HG03460 (cell line): Measurements from ENCODE around the gene MAP2K2.
A peak's percentile ranks its signal among the peaks of the same experiment; 100 is the strongest.

Source experiments
- ATAC-seq: cut with Tn5 transposase; IDR thresholded peaks from one replicate; pipeline ENCODE4 v1.9.1; 2021; ENCODE audit not compliant: unreplicated experiment

MAP2K2 gene

DNA sequence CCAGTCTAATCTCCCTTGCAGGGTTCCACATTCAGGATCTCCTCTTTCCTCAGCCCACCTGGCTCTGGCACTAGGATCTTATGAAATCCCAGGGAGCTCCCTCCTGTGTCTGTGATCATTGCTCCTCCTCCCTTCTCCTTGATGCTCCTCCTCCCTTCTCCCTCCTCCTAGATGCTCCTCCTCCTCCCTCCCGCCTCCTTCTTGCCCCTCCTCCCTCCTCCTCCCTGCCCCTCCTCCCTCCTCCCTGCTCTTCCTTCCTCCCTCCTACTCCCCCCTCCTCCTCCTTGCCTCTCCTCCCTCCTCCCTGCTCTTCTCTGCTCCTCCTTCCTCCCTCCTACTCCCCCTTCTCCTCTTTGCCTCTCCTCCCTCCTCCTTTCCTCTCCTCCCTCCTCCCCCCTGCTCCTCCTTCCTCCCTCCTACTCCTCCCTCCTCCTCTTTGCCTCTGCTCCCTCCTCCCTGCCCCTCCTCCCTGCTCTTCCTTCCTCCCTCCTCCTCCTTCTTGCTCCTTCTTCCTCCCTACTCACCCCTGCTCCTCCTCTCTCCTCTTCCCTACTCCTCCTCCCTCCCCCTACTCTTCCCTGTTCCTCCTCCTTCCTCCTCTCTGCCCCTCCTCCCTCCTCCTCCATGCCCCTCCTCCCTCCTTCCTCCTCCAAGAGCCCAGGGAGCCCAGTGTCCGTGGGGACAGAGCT is 42.3 kb downstream of the MAP2K2 start:
- no peak for ATAC-seq

DNA sequence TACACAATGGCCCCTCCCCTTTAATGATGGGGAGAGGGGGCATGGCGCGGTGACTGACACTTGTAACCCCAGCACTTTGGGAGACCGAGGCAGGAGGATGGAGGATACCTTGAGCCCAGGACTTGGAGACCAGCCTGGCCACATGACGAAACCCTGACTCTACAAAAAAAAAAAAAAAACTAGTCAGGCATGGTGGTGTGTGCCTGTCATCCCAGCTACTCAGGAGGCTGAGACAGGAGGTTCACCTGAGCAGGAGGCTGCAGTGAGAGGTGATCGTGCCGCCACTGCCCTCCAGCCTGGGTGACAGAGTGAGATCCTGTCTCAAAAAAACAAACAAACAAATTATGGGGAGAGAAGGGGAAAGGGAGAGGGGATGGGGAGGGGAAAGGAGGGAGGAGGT is 43.4 kb downstream of the MAP2K2 start:
- no peak for ATAC-seq

DNA sequence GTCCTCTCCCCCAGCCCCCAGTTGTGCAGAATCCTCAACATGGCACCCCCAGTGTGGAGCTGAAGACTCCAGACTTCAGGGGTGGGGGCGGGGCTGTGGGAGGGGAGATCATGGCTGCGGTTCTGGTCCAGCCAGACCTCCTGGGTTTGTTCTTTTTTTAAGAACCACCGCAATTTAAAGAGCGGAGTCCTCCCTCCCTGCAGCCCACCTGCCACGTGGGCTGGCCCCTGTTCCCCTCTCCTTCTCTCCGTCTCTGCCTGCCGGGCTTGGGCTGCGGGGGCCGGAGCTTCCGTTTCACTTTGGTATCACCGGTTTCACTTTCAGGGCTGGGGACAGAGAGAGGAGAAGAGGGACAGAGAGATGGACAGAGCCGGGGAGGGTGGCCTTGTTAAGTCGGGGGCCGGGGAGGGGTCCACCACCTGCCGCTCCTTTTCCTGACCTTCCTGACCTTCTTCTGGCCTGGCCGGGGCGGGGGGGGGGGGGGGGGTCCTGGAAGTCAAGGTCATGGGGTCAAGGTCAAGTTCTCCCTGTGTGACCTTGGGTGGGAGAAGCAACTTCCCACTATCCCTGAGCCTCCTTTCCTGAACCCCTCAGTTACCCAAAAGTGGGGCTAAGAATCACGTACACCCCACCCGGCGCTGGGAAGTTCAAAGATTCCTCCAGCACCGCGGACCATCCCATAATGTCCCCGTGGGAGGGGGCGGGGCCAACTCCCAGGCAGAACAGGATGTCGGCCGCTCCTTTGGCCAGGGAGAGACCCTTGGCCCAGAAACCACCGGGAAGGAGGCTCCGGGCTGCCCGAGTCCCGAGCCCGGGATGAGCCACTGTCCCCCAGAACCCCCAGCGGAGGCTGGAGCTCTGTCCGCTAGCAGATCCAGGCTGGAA is 45.9 kb downstream of the MAP2K2 start:
- ATAC-seq, result no peak

DNA sequence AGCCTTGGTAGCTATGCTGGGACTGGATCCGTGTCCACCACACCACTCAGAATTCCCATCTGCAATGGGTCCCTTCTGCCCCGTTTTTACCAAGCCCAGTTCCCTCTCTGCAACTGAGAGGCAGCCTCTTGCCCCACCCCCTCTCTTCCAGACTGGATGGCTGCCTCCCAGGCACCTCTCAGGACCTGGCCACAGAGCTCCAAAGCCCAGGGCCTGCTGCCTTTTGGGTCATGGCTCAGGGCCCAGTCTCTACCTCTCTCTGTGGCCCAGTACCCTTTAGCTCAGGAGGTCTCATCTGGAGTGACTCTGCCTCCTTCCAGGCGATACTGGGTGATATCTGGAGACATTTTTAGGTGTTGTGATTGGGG is 46.9 kb downstream of the MAP2K2 start:
- no peak for ATAC-seq

DNA sequence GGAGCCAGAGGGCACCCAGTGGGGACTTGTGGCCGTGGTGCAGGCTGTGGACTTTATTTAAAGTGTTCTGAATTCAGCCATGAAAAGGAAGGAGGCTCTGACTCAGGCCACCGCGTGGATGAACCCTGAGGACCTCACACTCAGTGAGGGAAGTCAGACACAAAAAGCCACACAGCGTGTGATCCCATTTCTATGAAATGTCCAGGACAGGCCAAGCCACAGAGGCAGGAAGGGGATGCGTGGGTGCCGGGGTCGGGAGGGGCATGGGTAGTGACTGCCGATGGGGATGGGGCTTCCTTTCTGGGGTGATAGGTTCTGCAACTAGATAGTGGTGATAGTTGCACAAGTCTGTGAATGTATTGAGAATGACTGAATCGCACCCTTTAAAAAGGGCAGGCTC is 48.5 kb downstream of the MAP2K2 start:
- ATAC-seq, result no peak

DNA sequence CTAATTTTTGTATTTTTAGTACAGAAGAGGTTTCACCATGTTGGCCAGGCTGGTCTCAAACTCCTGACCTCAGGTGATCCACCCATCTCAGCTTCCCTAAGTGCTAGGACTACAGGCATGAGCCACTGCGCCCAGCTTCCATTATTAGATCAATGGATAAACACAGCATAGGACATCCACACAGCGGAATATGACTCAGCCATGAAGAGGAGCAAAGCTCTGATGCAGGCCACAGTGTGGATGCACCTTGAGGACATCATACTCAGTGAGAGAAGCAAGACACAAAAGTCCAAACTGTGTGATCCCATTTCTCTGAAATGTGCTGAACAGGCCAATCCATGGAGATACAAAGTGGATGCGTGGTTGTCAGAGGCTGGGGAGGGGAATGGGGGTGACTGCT is 52.3 kb downstream of the MAP2K2 start:
- ATAC-seq, result no peak

DNA sequence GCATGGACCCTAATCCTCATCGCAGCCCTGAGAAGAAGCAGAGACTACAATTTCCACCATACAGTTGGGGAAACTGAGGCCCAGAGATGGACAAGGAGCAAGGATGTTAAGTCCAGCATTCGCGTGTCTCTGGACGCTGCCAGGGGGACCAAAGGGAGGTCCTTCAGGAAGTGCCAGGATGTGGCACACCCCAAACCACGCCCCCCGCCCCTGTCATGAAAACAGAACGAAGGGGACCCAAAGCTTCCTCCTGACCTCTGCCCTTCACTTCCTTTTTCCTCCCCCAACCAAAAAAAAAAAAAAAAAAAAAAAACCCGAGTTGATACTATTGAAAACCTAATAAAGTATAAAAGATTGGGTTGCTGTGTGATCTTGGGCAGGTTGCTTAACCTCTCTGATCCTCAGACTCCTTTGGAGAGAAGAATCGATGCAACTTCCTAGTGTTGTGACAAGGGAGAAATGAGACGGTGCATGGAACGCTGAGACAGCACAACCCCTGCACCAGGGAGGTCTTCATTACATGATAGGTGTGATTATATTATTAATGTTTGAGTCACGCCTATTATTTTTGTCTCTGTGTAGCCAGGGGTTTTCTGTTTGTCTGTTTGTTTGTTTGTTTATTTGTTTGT is 54.5 kb downstream of the MAP2K2 start:
- no peak for ATAC-seq

DNA sequence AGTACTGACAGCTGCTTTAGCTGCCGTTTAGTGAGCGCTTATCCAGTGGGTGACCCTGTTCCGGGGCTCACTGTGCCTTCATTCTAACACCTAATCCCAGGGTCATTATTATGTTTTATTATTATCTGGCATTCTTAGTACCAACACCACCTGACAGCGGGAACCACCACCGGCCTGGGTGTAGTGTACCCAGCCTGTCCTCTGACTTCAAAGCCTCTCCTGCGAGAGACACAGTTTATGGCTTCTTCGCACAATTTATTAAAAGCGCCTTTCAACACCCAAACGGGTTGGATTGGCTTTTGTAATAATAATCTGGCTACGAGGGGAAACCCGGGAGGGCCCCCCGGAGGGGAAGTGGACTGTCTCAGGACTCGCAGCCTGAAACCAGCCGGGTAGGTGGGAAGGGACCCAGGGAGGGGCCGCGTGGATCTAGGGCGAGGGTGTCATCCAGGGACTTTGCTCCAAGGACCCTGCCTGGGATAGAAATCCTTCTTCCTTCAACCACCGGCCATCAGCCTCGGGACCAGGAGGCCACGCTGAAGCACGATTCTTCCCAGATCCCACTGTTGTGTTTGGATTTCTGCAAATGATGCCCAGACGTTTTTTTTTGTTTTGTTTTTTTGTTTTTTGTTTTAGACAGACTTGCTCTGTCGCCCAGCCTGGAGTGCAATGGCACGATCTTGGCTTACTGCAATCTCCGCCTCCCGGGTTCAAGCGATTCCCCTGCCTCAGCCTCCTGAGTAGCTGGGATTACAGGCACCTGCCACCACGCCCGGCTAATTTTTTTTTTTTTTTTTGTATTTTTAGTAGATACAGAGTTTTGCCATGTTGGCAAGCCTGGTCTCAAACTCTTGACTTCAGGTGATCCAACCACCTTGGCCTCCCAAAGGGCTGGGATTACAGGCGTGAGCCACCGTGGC is 55.6 kb downstream of the MAP2K2 start:
- ATAC-seq, result no peak

DNA sequence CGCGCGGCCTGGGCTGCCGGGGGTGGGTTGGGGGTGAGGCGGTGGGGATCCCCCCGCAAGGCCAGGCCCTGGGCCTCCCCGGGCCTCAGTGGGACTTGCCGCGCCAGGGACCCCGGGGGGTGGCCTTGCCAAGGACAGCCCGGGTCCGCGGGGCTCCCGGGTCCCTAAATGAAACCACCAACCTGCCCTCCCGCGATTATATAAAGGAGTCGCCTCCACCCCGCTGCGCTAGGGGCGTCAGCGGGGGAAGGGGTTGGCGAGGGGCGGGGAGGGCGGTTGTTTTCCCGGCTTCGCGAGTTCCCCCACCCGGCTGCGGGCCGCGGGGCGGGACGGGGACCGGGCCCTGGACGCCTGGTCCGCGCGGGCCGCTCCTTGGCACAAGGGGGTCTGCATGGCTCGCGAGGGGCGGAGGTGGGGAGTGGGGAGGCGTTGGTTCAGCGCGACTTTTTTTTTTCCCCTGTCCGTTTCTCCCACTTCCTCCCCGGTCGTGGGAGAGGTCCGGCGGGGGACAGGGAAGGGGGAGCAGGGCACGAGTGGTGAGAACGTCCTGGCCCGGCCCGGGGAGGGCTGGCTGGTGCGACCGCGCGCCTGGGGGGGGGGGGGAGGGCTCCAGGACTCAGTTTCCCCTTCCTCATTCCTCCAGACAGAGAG is 56.4 kb downstream of the MAP2K2 start:
- no peak for ATAC-seq

DNA sequence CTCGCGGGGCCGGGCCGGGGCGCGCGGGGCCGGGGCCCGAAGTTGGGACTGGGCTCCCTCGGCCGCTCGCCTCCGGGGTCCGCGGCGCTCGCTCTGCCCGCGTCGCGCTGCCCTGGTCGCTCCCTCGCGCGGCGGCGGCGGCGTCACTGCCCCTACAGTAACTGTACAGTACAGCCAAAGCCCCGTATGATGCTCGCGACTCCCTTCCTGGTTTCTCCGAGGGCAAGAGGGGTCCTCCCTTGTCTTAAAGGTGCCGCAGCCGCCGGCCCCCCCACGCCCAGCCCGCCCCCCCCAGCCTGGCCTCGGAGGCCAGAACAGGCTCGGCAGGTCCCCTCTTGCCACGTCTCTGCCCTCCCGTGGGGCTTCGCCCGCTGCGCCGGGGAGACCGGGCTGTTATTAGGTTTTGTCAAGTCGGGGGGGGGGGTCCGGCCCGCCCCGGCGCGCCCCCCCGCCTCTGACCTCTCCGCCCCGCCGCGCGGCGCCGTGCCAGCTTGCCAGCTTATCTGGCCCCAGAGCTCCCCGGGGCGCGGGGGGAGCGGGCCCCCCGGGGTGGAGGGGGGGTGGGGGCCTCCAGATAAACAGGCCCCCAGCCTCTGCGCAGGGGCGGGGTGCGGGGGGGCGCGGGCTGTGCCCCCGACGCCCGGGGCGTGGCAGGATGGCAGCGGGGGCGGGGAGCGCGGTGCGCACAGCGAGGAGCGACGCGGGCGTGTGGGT is 57.1 kb downstream of the MAP2K2 start, which contains the start of gene ZBTB7A:
Gene ZBTB7A (minus strand): TSS at position 218 of the 714 bp plus-strand sequence. CDS start 11,667 bp downstream, outside the sequence.
- ATAC-seq, result no peak

DNA sequence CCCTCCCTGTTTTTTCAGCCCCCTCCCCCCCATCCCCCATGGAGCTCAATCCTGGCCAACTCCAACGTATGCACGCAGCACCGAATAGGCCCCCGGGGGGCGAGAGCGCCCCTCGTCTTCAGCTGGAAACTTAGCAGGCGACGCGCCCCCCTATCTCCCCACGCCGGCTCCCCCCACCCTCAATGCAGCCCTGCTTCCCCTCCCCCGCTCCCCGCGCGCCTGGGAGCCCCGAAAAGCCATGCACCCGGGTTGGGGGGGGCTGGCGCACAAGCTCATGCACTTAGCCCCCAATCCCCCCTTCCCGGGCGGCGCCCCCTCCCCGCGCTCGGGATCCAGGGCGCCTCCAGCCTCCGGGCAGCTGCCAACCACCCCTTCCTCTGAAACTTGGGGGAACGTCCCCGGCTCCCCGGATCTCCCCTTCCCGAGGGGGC is 57.7 kb downstream of the MAP2K2 start:
- ATAC-seq, result no peak

DNA sequence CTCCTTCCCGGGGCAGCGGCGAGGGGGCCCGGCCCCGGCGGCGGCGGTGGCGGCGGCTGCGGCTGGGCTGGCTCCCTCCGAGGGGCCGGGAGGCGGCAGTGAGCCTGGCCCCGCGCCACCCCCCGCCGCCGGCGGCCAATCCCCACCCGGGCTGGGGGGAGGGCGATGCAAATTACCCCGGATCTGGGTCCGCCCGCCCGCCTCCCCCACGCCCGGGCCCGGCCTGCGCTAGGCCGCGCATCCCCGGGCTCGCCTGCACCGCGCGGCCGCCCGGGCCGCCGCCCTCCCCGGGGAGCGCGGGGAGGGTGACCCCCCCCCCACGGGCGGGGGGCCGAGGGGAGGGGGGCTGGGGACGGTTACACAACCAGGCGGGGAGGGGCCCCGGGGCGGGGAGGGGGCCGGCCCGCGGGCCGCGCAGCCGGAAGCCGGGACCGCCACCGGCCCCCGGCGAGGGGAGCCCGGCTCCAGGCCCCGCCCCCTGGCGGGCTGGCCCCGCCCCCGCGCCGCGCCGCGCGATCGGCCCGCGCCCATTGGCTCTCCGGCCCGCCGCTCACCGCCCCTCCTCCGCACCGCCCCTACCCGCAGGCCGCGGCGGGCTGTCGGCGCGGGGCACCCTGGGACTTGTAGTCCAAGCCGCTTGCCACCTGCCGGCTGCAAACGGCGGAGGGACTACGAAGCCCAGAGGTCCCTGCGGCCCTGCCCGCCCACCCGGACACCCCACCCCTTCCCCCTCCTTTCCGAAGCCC is 58.3 kb downstream of the MAP2K2 start:
- ATAC-seq, result peak; percentile 68

DNA sequence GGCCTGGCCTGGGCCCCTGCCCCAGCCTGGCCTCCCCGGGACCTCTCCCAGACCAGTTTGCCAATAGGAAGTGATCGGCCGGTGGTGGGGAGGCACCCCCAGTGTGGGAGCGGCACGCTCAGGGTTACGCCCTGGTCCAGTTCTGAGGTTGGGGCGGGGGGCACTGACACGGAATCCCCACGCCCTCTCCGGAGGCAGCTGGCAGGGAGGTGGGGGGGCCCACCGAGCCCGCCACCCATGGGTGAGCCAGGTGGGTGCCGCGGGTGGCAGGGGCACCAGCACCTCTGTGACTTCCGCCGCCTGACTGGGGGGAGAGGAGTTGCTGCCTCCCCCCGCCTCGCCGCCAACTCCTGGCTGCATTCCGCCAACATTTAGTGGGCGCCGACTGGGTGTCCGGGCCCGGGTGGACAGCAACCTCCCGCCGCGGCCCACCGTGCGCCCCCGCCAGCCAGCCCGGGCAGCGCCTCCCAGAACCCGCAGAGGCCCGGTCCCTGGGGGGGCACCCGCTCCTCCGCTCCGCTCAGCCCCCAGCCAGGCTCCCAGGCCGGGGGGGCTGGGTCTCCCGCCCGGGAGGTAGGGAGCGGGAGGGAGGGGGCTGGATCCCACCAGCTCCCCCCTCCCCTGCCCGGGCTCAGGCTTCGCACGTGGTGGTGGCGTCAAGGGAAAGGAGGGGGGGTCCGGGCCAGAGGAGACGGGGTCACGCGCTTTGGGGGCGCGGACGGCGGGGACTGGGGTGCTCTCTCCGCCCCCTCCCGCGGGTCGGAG is 59.2 kb downstream of the MAP2K2 start:
- ATAC-seq, result no peak

DNA sequence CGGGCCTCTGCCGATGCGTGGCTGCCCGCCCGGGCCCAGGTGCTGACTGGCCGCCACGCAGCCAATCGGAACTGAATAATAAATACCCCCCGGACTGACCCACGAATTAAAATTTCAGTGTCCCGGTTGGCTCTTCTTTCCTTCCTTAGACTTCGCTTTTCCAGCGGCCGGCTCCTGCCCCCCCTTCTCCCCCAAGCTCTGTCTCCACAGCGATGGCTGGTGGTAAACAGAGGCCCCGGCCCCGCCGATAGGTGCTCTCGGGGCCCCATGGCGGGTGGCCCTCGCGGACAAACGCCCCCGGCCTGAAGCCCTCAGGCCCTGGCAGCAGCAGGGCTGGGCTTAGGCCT is 59.8 kb downstream of the MAP2K2 start:
- no peak for ATAC-seq

DNA sequence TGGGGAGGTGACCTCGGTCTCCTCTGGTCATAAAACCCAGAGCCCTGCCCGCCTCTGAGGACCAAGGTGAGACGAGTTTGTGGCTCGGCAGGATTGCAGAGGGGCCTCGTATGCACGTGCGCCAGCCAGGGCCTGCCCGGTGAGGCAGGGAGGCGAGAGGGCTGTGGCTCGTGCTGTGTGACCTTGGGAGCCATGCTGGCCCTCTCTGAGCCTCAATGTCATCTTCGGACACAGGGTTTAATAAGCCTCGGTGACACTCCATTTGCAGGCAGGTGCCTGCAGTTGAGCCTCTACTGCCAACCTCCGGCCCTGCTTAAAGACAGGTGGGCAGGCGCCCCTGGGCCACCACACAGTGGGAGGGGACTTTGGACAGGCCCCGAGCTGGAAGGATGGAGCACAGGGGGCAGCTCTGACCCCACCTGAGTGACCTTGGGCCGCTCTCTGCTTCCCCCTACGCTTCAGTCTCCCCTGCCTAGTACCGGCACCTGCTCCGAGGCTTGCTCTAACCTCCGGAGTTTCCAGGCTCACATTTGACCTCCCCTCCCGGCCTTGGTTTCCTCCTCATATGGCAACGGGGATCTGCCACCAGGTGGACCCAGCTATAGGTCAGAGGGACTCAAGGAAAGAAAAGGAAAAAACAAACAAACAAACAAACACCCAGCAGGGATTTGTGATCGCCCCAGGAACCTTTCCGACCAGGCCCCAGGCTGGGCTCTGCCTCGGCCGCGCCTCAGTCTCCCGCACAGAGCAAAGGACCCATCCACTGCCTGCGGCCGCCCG is 60.4 kb downstream of the MAP2K2 start:
- ATAC-seq, result no peak

DNA sequence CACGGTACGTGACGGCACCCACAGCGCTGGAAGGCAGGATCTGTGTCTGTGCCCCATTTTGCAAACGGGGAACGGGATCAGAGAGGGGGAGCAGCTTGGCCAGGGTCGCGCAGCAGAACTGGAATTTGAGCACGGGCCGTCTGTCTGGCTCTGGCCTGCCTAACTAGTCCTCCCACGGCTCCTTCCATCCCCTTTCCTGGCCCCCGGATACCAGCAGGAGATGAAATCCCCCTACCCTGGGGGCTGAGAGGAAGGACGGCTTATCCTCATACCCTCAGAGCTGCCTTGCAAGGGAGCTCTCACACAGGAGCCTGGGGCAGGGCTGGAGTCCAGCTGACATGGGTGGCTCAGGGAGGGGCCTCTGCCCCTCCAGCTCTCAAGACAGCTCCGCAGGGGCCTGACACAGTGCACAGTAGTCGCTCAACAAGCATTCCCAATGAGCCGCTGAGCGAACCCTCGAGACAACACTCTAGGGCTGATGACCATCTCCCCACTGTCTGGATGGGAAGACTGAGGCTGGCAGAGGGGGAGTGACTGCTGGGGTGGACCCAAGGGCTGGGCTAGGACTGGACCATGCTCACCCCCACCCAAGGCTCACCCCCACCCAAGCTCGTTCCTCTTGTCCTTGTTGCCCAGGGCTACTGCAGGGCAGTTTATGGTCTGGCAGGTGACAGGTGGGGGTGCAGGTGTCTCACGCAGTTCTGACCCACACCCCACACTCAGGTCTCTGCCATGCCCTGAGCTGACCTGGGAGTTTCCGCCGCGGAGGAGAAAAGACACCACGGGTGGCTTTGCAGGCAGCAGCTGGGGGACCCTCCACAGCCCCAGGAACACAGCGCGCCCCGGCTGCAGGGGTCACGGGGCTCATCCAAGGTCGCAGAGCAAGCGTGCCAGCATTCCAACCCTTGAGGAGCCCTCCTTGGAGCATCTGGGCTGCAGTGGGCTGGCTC is 61.2 kb downstream of the MAP2K2 start:
- ATAC-seq, result no peak
